WERI-Rb-1 (cell line): ENCODE data around the gene NCAPG2.
"Not testable (repeated sequence)": the region's sequence is repeated elsewhere in the genome, so short reads cannot be mapped to it uniquely, and the experiment has no call there.

Experiments used
- DNase-seq: peaks from one replicate; pipeline ENCODE4 v3.0.0-alpha.2; 2020
- H3K27ac ChIP-seq: fragments of 250-450 bp; sonication (Bioruptor Pico); 2 replicates; pipeline ENCODE4 v1.5.1; 2020; ENCODE audit warnings: mild to moderate bottlenecking, moderate library complexity
- H3K27me3 ChIP-seq: fragments of 250-450 bp; sonication (Bioruptor Pico); 2 replicates; pipeline ENCODE4 v1.5.1; 2021; ENCODE audit warnings: mild to moderate bottlenecking, low read depth, moderate library complexity; ENCODE audit not compliant: insufficient read depth, severe bottlenecking
- H3K36me3 ChIP-seq: fragments of 250-450 bp; sonication (Bioruptor Pico); 2 replicates; pipeline ENCODE4 v1.5.1; 2020; ENCODE audit warnings: mild to moderate bottlenecking, moderate library complexity
- H3K4me3 ChIP-seq: 2 replicates; pipeline ENCODE4 v1.5.1; 2011; ENCODE audit warnings: low read depth, mild to moderate bottlenecking, control low read depth, low read length
- H3K9me3 ChIP-seq: fragments of 250-450 bp; sonication (Bioruptor Pico); 2 replicates; pipeline ENCODE4 v1.5.1; 2021; ENCODE audit warnings: mild to moderate bottlenecking, moderate library complexity; ENCODE audit not compliant: severe bottlenecking
- CTCF ChIP-seq: IDR thresholded peaks from 2 replicates; pipeline ENCODE4 v1.5.1; 2011; ENCODE audit warnings: low read depth, mild to moderate bottlenecking, control low read depth, inconsistent platforms, low read length

Gene NCAPG2

GRCh38 chr7:158633055-158633956 lies 71.3 kb downstream of the NCAPG2 start:
- Histone ChIP-seq H3K27ac (no peak overlapping the region), H3K27me3 (no peaks in the 10 kb centered on the region), H3K4me3 (no peak overlapping the region), H3K9me3 (no peaks in the 10 kb centered on the region), H3K36me3 (peaks cover 33% of the 10 kb centered on the region)
- TF ChIP-seq CTCF, result no peak
- DNase-seq, result no peak

- Histone ChIP-seq H3K9me3 (no peaks in the 10 kb centered on the region), H3K27me3 (no peaks in the 10 kb centered on the region), H3K27ac (no peak overlapping the region), H3K36me3 (peaks cover 30% of the 10 kb centered on the region), H3K4me3 (no peak overlapping the region)
- no peak for TF ChIP-seq CTCF
- DNase-seq, result no peak
These were observed 72.9 kb downstream of the NCAPG2 start for GRCh38 chr7:158631574-158632195.

- peaks cover 29% of the 10 kb centered on the region for H3K36me3 ChIP-seq
- not testable (repeated sequence) for DNase-seq, H3K4me3 ChIP-seq, H3K27ac ChIP-seq, H3K9me3 ChIP-seq, H3K27me3 ChIP-seq
These were observed 78.3 kb downstream of the NCAPG2 start for GRCh38 chr7:158626289-158626688.

- no peak for TF ChIP-seq CTCF
- Histone ChIP-seq H3K4me3 (no peak overlapping the region), H3K9me3 (no peaks in the 10 kb centered on the region), H3K36me3 (peaks cover 7% of the 10 kb centered on the region), H3K27ac (no peak overlapping the region), H3K27me3 (no peaks in the 10 kb centered on the region)
- no peak for DNase-seq
These were observed 81.4 kb downstream of the NCAPG2 start for GRCh38 chr7:158623241-158623640.

GRCh38 chr7:158620839-158621441 lies 83.7 kb downstream of the NCAPG2 start:
- no peak overlapping the region for H3K27ac ChIP-seq
- no peaks in the 10 kb centered on the region for H3K27me3 ChIP-seq
- H3K9me3 ChIP-seq, result no peaks in the 10 kb centered on the region
- no peak overlapping the region for H3K4me3 ChIP-seq
- peaks cover 2% of the 10 kb centered on the region; the same call in 1 of the 2 replicates for H3K36me3 ChIP-seq
- TF ChIP-seq CTCF, result no peak
- no peak for DNase-seq

GRCh38 chr7:158620418-158620817 lies 84.2 kb downstream of the NCAPG2 start:
- Histone ChIP-seq H3K36me3 (peaks cover 2% of the 10 kb centered on the region; the same call in 1 of the 2 replicates), H3K27me3 (no peaks in the 10 kb centered on the region), H3K9me3 (no peaks in the 10 kb centered on the region), H3K4me3 (no peak overlapping the region), H3K27ac (no peak overlapping the region)
- no peak for TF ChIP-seq CTCF
- DNase-seq, result no peak
